Activated naive CD4-positive, alpha-beta T cell treated with anti-CD3 and anti-CD28 coated beads, Interleukin-2, amount 50 U/mL, for 72 hours (primary cell): ENCODE measurements around the gene LGI2. TPM values are rescaled to one million over a fixed set of nuclear protein-coding genes. Genes with fewer than 3 reads are reported as not detected.
"Not testable (repeated sequence)": the region's sequence is repeated elsewhere in the genome, so short reads cannot be mapped to it uniquely, and the experiment has no call there.

ENCODE experiments used
- ATAC-seq, 2 donors: fragments of 150-1000 bp; cut with Tn5 transposase; 2 replicates each; pipeline ENCODE4 v1.10.0; 2021; ENCODE audit warnings: mild to moderate bottlenecking in 2 of 2, moderate library complexity in 2 of 2
- DNase-seq, 2 donors: peaks; one replicate each; pipeline ENCODE4 v3.0.0; 2021 to 2022; ENCODE audit warnings: low spot score in 2 of 2
- H3K27ac Mint-ChIP-seq, 2 donors: one replicate each; pipeline ENCODE4 v1.8.0; 2022; ENCODE audit warnings: mild to moderate bottlenecking in 2 of 2, mixed read lengths in 2 of 2
- H3K36me3 Mint-ChIP-seq, 2 donors: one replicate each; pipeline ENCODE4 v1.8.0; 2022; ENCODE audit warnings: mixed read lengths in 2 of 2
- H3K9me3 Mint-ChIP-seq, 2 donors: one replicate each; pipeline ENCODE4 v1.8.0; 2022; ENCODE audit warnings: mixed read lengths in 2 of 2
- total RNA-seq, 2 donors: library from RNA; stranded (reverse); gene quantifications; one replicate each; pipeline ENCODE4 v1.2.3, GENCODE V29; 2022

The LGI2 gene
- total RNA-seq, 2 donors from 2014 or later, result not detected

GRCh38 chr4:25059791-25060190 is 29.0 kb upstream of the LGI2 start:
- H3K27ac Mint-ChIP-seq, result no peak overlapping the region
- peaks cover 0 to 4% of the 10 kb centered on the region in 2 donors for H3K9me3 Mint-ChIP-seq
- ATAC-seq (no peak), DNase-seq (no peak)
- H3K36me3 Mint-ChIP-seq, result no peaks in the 10 kb centered on the region

GRCh38 chr4:25058796-25059195 is 28.1 kb upstream of the LGI2 start:
- Mint-ChIP-seq H3K9me3 (peaks cover 0 to 4% of the 10 kb centered on the region in 2 donors), H3K27ac (no peak overlapping the region), H3K36me3 (no peaks in the 10 kb centered on the region)
- DNase-seq (no peak), ATAC-seq (no peak)

DNA sequence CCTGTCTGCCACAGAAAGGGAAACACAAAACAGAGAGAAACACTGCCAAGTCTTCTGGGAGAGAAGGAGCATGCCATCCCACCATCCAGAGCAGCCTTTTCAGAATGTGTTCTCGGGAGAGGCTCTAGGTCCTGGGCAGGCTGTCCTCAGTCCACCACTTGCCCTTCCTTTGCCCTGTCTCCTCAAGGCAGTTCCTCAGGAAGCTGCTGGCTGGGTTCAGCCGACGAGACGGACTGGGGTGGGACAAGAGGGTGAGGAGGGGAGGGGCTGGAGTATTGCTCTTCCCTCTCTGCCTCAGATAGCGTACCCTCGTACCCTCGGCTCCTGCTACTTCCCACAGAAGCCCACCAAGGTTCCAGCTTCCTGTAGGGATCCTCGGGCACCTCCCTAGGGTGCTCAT is 26.6 kb upstream of the LGI2 start:
- ATAC-seq, result no peak
- no peak overlapping the region for H3K27ac Mint-ChIP-seq
- H3K9me3 Mint-ChIP-seq, result peaks cover 0 to 4% of the 10 kb centered on the region in 2 donors
- H3K36me3 Mint-ChIP-seq, result no peaks in the 10 kb centered on the region
- DNase-seq, result no peak

DNA sequence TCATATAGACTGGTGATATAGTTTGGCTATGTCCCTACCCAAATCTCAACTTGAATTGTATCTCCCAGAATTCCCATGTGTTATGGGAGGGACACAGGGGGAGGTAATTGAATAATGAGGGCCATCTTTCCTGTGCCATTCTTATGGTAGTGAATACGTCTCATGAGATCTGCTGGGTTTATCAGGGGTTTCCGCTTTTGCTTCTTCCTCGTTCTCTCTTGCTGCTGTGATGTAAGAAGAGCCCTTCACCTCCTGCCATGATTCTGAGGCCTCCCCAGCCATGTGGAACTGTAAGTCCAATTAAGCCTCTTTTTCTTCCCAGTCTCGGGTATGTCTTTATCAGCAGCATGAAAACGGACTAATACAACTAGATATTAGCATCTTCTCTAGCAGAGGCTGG is 21.3 kb upstream of the LGI2 start:
- not testable (repeated sequence) for H3K27ac Mint-ChIP-seq, ATAC-seq, H3K36me3 Mint-ChIP-seq, DNase-seq, H3K9me3 Mint-ChIP-seq

- Mint-ChIP-seq H3K27ac (no peak overlapping the region), H3K36me3 (no peaks in the 10 kb centered on the region), H3K9me3 (no peaks in the 10 kb centered on the region)
- no peak for ATAC-seq
- DNase-seq, result no peak
Measured at GRCh38 chr4:25051534-25051933, 20.8 kb upstream of the LGI2 start.

DNA sequence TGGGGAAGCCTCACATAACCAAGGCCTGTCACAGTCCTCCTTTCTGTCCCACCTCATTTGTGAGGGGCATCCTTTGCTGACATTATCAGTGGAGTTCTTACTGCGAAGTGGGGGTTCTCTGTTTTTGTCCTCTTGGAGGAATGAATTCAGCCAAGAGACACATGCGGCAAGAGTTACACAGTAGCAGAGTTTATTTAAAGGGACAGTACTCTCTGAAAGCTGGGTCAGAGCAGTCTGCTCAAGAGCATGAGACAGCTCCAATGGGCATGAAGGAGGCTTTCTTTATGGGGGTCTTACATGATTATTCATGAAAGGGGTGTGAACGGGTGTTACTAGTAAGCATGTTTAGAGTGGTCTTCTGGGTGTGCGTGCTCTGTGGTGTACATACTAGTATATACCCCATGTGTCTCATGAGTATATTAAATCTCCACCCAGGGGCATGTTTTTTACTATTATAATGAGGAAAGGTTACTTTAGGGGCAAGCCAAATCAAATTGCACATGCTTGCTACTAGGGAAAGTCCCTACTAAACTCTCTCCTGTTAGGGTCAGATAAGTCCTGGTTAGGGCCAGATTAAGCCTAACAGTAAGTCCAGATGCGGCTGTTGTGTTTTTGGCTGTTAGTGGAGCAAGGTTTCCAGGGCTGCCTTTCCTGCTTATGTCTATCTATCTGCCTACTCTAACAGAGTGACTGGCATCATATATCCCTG is 19.8 kb upstream of the LGI2 start:
- no peaks in the 10 kb centered on the region for H3K36me3 Mint-ChIP-seq
- H3K9me3 Mint-ChIP-seq, result no peaks in the 10 kb centered on the region
- no peak overlapping the region for H3K27ac Mint-ChIP-seq
- DNase-seq (no peak), ATAC-seq (no peak)

DNA sequence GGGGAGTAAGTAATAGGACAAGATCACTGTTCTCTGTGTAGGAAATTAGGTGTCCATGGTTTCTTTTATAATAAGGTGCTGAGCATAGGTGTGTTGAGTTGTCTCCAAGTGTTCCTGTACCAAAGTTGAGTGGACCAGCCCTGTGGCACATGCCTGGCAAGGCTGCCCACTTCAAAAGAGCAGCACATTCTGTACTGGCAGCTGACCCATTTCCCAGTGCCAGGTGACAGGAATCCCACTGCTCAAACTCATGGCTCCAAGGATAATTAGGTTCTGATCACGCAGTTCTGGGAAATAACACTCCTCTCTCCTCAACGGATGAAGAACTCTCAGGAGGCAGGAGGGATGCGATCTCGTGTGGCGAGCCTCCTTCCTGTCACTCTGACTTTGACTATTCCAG is 12.8 kb upstream of the LGI2 start:
- Mint-ChIP-seq H3K36me3 (peaks cover 0 to 10% of the 10 kb centered on the region in 2 donors), H3K9me3 (peaks cover 0 to 3% of the 10 kb centered on the region in 2 donors), H3K27ac (no peak overlapping the region)
- DNase-seq (no peak), ATAC-seq (no peak)

DNA sequence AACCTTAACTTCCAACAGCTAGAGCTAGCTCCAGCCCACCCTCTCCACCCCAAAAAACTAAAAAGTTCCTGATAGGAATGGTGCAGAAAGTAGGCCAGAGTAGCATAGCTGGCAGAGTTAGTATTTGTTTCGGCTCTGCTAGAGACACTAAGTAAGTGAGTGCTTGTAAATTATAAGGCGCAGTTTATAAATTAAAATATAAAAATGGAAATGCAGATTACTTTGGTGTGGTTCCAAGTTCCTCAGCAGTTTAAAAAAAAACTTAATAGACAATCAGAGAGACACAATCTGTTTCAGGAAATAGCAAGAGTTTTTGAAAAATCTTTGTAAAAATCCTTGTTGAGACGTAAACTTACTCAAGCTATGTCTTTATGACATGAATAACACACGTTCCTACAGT is 2.8 kb upstream of the LGI2 start:
- no peak overlapping the region for H3K27ac Mint-ChIP-seq
- H3K36me3 Mint-ChIP-seq, result peaks cover 7 to 10% of the 10 kb centered on the region in 2 donors
- DNase-seq (no peak), ATAC-seq (no peak)
- H3K9me3 Mint-ChIP-seq, result peaks cover 12 to 15% of the 10 kb centered on the region in 2 donors

DNA sequence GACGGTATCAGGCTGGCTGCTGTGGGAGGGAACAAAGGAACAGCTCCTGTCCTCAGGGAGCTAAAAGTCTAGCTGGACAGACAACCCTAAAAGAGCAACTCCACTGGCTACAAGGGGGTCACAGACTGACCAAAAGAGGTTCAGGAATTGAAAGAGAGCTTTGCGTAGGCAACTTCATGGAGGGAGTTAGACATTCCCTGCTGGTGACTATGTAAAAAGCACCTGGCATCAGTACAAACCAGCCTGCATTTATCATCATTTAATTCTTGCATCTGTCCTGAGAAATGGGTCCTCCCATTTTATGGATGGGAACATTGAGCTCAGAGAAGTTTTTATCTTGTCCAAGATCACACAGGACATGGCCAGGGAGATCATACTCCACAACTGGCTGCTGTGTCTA is 1.4 kb upstream of the LGI2 start:
- DNase-seq (no peak), ATAC-seq (no peak)
- peaks cover 9 to 15% of the 10 kb centered on the region in 2 donors for H3K9me3 Mint-ChIP-seq
- H3K27ac Mint-ChIP-seq, result no peak overlapping the region
- peaks cover 7 to 10% of the 10 kb centered on the region in 2 donors for H3K36me3 Mint-ChIP-seq

DNA sequence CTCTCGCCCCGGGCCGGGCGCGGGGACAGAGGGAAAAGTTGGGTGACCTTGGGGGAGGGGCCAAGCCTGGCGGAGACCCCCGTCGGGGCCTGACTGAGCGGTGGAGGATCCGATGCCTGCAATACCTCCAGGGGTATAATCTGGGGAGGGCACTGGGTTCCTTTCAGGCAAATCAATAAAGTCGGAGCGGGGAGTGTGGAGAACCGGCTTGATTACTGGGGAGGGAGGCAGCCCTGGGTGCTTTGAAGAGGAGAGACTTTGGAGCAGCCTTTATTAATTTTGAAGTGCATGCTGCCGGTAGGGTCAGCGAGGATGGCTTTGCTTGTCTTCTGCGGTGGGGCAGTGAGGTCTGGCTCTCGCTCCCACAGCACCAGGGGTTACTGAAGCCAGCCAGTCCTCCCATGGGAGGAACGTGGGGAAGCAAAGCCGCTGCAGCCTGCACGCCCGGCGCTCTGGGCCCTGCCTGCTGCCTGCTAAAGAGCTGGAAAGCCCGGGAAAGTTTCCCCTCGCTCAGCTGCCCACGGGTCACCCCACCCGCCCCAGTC is 403 bp upstream of the LGI2 start:
- peaks cover 9 to 15% of the 10 kb centered on the region in 2 donors for H3K9me3 Mint-ChIP-seq
- ATAC-seq (peak in 1 of 2 donors; percentile 32), DNase-seq (no peak)
- peaks cover 7 to 10% of the 10 kb centered on the region in 2 donors for H3K36me3 Mint-ChIP-seq
- no peak overlapping the region for H3K27ac Mint-ChIP-seq

GRCh38 chr4:25029479-25030276 is 1.1 kb downstream of the LGI2 start:
- H3K36me3 Mint-ChIP-seq, result peaks cover 5 to 9% of the 10 kb centered on the region in 2 donors
- DNase-seq (no peak), ATAC-seq (peak in 1 of 2 donors; percentile 28)
- H3K27ac Mint-ChIP-seq, result no peak overlapping the region
- peaks cover 9% of the 10 kb centered on the region in 2 donors for H3K9me3 Mint-ChIP-seq

- H3K36me3 Mint-ChIP-seq, result peaks cover 0 to under 1% of the 10 kb centered on the region in 2 donors
- DNase-seq (no peak), ATAC-seq (no peak)
- no peak overlapping the region for H3K27ac Mint-ChIP-seq
- peaks cover under 1% of the 10 kb centered on the region in 2 donors for H3K9me3 Mint-ChIP-seq
Measured at GRCh38 chr4:25028851-25029250, 1.9 kb downstream of the LGI2 start.

GRCh38 chr4:25022766-25023165 is 8.0 kb downstream of the LGI2 start:
- H3K9me3 Mint-ChIP-seq, result no peaks in the 10 kb centered on the region
- H3K36me3 Mint-ChIP-seq, result no peaks in the 10 kb centered on the region
- ATAC-seq (no peak), DNase-seq (no peak)
- no peak overlapping the region for H3K27ac Mint-ChIP-seq

DNA sequence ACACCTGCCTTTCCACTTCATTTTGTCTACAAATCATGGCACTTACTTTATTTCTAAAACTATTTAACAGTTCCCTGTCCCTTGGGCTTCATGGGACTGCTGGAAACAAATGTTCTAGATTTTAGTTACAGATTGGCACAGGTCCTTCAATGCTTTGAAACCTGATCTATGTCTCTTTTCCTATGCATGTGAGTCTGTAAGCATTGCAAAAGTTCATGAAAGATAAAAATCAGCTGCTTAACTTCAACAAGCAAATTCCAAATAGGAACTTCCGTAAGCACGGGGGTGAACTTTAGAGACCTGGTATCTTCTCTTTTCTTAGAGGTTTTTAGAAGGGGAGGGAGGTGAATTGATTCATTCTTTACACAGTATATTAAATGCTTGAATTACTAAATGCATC is 9.5 kb downstream of the LGI2 start:
- no peaks in the 10 kb centered on the region for H3K9me3 Mint-ChIP-seq
- ATAC-seq, result no peak
- H3K36me3 Mint-ChIP-seq, result no peaks in the 10 kb centered on the region
- DNase-seq, result no peak
- H3K27ac Mint-ChIP-seq, result no peak overlapping the region

DNA sequence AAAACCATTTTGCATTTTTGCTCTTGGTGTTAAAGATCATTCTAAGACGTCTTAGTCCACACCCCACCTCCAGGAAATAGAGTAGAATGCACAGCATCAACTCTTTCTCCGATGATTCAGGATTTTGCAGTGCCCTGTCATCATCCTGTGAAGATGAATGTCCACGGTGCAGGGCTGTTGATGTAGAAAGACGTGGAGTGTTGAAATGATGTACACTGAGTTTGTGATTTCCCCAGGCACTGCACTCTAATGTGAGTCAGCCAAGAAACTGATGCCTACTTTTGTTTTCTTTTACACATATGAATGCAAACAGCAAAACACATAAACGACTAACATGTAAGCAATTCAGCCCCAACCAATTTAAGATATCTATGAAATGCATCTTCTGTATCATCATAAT is 10.5 kb downstream of the LGI2 start:
- peak in 1 of 2 donors; percentile 65 for ATAC-seq
- Mint-ChIP-seq H3K9me3 (no peaks in the 10 kb centered on the region), H3K36me3 (no peaks in the 10 kb centered on the region), H3K27ac (no peak overlapping the region)
- DNase-seq, result no peak

- ATAC-seq, result no peak
- no peaks in the 10 kb centered on the region for H3K9me3 Mint-ChIP-seq
Measured at GRCh38 chr4:25019501-25019900, 11.2 kb downstream of the LGI2 start.

DNA sequence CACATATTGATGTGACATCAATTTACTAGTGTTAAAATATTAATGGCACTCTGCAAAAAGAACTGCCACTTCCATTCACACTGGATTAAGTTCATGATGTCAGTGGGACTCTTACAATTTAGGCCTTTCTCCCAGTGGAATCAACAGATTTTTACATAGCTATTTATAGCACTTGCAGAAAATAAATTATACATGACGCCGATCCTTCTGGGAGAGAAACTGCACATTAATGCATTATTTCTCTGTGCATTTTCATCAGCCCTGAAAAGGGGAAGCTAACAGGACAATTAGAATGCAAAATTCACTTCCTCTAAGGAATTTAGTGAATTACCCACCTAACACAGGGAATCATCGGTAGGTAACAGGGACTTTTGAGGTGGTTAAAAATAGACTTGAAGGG is 15.7 kb downstream of the LGI2 start:
- Mint-ChIP-seq H3K9me3 (no peaks in the 10 kb centered on the region), H3K27ac (no peak overlapping the region), H3K36me3 (no peaks in the 10 kb centered on the region)
- no peak for DNase-seq
- no peak for ATAC-seq

More at GRCh38 chr4:25019501-25019900, 11.2 kb downstream of the LGI2 start:
- no peak for DNase-seq
- H3K27ac Mint-ChIP-seq, result no peak overlapping the region
- H3K36me3 Mint-ChIP-seq, result no peaks in the 10 kb centered on the region
